Hepatocyte (in vitro differentiated cells): ENCODE data around the gene DLK2.

Source experiments
- EZH2 ChIP-seq: fragments of 200-600 bp; sonication (generic); IDR thresholded peaks from 2 replicates; pipeline ENCODE4 v1.6.1; 2016; ENCODE audit warnings: antibody characterized with exemption, mild to moderate bottlenecking, borderline replicate concordance
- EZH2phosphoT487 ChIP-seq: fragments of 200-600 bp; sonication (generic); IDR thresholded peaks from one replicate; pipeline ENCODE4 v1.6.1; 2018; ENCODE audit warnings: antibody characterized with exemption, mild to moderate bottlenecking, low read depth, moderate library complexity; ENCODE audit not compliant: unreplicated experiment, severe bottlenecking
- TF ChIP-seq, protein P1 (sequence below): fragments of 200-600 bp; sonication (generic); IDR thresholded peaks from 2 replicates; pipeline ENCODE4 v1.5.1; 2016; ENCODE audit warnings: antibody characterized with exemption, mild to moderate bottlenecking; ENCODE audit not compliant: poor library complexity

DNA sequence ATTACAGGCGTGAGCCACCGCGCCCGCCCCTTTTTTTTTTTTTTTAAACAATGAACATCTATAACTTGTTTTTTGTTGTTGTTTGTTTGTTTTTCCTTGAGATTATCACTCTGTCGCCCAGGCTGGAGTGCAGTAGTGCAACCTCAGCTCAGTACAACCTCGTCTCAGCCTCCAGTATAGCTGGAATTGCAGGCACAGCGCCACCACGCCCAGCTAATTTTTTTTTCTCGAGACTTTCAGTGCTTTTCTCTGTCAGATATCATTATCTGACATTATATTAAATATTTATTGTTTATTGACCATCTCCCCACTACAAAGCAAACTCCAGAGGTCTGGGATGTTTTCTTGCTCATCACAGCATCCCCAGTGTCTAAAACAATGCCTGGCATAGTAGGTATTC lies 2.3 kb upstream of the DLK2 start:
- TF ChIP-seq EZH2phosphoT487 (no peak), EZH2 (no peak)
- TF ChIP-seq, protein P1, sequence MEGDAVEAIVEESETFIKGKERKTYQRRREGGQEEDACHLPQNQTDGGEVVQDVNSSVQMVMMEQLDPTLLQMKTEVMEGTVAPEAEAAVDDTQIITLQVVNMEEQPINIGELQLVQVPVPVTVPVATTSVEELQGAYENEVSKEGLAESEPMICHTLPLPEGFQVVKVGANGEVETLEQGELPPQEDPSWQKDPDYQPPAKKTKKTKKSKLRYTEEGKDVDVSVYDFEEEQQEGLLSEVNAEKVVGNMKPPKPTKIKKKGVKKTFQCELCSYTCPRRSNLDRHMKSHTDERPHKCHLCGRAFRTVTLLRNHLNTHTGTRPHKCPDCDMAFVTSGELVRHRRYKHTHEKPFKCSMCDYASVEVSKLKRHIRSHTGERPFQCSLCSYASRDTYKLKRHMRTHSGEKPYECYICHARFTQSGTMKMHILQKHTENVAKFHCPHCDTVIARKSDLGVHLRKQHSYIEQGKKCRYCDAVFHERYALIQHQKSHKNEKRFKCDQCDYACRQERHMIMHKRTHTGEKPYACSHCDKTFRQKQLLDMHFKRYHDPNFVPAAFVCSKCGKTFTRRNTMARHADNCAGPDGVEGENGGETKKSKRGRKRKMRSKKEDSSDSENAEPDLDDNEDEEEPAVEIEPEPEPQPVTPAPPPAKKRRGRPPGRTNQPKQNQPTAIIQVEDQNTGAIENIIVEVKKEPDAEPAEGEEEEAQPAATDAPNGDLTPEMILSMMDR, result peak; percentile 16
